Astrocyte of the cerebellum (primary cell): ENCODE measurements around the gene PSMG4.
A peak's percentile ranks its signal among the peaks of the same experiment; 100 is the strongest.

Experiments
- DNase-seq: peaks from one replicate; pipeline ENCODE4 v3.0.0-alpha.2; 2011; ENCODE audit warnings: low read depth
- H3K4me3 ChIP-seq: 2 replicates; pipeline ENCODE4 v1.5.1; 2011; ENCODE audit warnings: mild to moderate bottlenecking, low read depth, low read length, moderate library complexity
- in situ Hi-C: cut with HindIII; loops from 2 replicates; pipeline ENCODE4 v1.10.0; 2017; ENCODE audit warnings: low sequenced_read_pairs
- TF ChIP-seq, protein P1 (sequence below): IDR thresholded peaks from 2 replicates; pipeline ENCODE4 v1.5.1; 2012; ENCODE audit warnings: low read length, low read depth, moderate library complexity, mild to moderate bottlenecking; ENCODE audit errors: missing control alignments

Gene PSMG4

DNA sequence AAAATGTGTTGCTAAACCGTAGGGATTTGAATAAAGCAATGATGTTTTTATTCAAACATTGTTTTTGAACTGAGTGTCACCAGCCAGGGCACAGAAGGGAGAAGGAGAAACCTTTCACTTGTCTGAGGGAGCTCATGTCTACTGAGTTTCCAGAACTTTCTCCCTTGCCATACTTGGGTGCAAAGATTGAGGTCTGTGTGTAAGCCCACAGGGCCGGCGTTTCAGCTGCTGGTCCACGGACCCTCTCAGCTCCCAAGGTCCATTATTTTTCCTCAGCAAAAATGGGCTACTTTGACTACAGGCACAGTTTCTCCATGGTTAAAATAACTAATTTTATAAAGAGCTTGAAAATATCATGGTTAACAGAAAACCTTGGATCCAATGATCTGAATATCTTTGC lies 32.6 kb downstream of the PSMG4 start:
- no peak overlapping the region for H3K4me3 ChIP-seq
- in situ Hi-C loops = loop anchor here (25.0 kb wide), 1 partner anchor 696 kb away; no protein-coding TSS in a partner anchor
- TF ChIP-seq, protein P1, sequence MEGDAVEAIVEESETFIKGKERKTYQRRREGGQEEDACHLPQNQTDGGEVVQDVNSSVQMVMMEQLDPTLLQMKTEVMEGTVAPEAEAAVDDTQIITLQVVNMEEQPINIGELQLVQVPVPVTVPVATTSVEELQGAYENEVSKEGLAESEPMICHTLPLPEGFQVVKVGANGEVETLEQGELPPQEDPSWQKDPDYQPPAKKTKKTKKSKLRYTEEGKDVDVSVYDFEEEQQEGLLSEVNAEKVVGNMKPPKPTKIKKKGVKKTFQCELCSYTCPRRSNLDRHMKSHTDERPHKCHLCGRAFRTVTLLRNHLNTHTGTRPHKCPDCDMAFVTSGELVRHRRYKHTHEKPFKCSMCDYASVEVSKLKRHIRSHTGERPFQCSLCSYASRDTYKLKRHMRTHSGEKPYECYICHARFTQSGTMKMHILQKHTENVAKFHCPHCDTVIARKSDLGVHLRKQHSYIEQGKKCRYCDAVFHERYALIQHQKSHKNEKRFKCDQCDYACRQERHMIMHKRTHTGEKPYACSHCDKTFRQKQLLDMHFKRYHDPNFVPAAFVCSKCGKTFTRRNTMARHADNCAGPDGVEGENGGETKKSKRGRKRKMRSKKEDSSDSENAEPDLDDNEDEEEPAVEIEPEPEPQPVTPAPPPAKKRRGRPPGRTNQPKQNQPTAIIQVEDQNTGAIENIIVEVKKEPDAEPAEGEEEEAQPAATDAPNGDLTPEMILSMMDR = no peak
- DNase-seq = no peak

DNA sequence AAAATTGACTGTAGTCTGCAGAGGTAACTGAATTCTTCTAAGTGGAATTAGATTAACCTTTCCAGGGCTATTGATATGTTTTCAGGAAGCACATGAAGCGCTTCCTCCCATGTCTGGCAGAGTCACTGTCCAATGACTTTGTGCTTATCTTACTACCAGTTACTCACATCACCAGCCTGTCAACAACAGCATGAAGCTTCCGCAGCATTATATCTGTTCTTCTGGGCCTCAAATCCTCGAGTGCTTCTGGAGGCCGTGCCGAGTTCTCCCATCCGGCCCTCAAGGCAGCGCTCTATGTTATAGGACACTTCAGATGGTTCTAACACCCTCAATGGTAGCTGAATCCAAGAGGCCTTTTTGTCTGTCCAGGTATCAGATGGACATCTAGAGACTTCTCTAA lies 33.2 kb downstream of the PSMG4 start:
- no peak for DNase-seq
- in situ Hi-C loops = loop anchor here (25.0 kb wide), 1 partner anchor 695 kb away; no protein-coding TSS in a partner anchor
- TF ChIP-seq, protein P1 = no peak
- H3K4me3 ChIP-seq = no peak overlapping the region

DNA sequence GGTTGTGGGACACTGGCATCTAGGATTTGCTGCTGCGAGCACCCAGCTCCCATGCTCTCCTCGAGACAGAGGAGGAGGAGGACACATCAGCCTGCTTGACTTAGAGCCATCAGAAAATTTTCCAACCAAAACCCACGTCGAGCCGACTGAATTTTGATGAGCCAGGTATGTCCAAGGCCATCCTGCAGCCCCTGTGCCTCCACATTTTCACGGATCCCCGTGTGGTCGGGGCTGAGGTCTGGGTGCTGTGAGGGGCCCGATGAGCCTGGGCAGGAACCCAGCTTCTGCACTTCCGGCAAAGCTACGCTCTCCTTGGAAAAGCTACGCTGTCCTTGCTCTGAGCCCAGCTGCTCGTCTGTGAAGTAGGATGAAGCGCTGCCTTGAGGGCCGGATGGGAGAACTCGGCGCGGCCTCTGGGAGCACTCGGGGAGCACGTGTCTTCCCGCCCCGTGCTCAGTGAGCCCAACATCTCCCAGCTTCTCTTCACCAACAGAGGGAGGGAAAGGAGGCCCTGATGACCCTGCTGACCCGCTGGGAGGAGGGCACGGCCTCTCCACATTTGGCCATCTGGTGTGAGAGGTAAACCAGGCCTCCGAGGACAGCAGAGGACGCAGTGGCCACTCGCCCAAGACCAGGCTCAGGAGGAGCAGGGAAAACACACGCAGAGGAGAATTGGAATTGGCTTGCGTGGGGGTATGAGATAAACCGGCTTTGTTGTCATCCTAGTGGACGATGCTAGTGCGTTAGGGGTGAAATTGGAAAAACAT lies 33.9 kb downstream of the PSMG4 start:
- TF ChIP-seq, protein P1 = no peak
- in situ Hi-C loops = loop anchor here (25.0 kb wide), 1 partner anchor 695 kb away; no protein-coding TSS in a partner anchor
- no peak for DNase-seq
- no peak overlapping the region for H3K4me3 ChIP-seq

DNA sequence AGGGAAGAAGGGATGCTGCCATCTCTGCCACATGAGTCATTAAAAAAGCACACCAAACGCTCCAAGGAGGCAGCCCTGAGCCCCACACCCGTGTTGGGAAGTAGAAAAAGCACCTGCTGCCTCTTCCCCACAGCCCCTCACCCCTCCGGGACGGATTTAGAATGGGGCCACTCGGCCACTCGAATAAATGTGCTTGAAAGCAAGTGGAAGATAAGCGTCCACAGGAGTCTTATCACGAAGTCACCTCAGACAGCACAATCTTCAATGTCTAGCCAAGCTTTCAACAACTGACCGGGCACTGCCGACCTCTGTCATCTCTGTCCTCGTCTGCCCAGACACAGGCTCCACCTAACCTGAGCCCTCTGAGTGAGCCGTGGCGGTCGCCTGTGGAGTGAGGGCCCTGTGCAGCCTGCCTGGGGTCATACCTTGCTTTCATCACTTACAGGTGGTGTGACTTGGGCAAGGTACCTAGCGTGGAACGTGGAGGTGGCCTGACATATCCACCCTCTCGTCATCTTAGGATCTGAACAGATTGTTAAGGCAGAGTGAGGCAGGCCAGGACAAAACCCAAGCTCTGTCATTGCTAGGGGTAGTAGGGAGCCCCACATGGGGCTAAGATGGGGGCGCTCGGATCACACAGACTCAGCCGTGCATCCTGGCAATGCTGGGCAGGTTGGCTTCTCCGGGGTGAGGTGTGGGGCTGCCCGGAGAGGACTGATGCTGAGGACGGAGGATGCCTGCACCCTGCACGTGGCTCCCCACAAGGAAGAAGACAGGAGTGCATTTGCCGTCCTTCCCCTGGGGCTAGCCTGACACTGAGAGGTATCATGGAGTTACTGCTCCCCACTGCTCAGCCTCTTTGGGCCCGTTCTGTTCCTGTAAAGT lies 34.8 kb downstream of the PSMG4 start:
- no peak for DNase-seq
- TF ChIP-seq, protein P1 = no peak
- in situ Hi-C loops = loop anchor here (25.0 kb wide), 1 partner anchor 694 kb away; no protein-coding TSS in a partner anchor
- no peak overlapping the region for H3K4me3 ChIP-seq

DNA sequence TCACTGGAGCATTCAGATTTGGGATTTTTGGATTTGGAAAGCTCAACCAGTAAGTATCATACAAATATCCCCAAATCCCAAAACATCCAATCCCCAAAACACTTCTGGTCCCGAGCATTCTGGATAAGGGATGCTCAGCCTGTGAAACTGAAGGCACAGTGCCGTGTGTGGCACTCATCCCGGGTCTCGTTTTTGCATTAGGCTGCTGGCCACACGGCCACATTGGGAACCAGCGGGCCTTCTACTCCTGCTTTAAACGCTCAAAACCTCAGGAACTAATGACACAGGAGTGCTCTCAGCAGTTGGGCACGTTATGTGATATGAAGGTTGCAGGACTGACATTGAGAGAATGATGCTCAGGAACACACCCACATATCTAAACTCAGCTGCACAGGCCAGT lies 35.6 kb downstream of the PSMG4 start:
- in situ Hi-C loops = loop anchor here (25.0 kb wide), 1 partner anchor 693 kb away; no protein-coding TSS in a partner anchor
- no peak for DNase-seq
- H3K4me3 ChIP-seq = no peak overlapping the region
- TF ChIP-seq, protein P1 = no peak

DNA sequence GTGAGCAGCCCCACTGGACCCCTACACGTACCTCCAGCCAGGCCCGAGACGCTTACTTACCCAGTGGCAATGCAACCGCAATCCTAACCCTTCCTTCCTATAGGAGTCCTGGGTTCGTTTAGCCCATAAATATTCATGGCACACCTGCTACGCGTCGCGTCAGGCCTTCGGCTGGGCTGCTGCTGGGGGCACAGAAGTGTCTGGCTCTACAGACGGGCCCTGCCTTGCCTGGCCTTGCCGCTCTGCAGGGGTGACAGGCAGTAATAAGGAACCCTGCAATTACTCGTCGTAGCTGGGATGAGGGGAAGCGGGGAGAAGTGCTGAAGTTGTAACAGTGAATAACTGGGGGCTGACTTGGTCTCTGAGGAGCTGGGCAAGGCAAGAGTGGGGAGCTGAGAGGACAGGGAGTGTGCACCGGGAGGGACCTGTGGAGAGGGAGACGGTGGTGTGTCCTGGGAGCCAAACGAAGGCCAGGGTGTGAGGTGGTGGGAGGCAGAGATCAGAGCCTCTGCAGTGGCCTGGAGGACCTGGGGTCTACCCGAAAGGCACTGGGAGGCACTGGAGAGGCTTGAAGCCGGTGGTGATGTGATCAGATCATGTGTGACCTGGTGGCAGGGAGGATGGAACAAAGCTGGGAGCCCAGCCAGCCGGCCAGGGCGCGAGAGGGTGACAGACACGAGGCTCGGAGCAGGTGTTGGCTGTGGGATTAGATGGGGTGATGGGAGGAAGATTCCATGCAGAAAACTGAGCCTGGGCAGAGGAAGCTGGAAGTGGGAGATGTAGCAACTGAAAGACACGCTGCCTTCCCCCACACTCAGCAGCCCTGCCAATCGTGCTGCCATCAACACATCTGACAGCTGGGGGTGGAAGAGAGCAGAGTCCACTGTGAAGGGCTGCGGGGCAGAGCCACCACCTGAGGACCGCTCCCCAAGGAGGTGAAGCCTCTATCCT lies 36.4 kb downstream of the PSMG4 start:
- no peak overlapping the region for H3K4me3 ChIP-seq
- in situ Hi-C loops = loop anchor here (5.0 to 25.0 kb wide), 3 partner anchors 47 to 692 kb away; no protein-coding TSS in a partner anchor
- TF ChIP-seq, protein P1 = peak; percentile 11
- DNase-seq = no peak
